Measurements from ENCODE around the gene DOCK11. TPM values are rescaled to one million over a fixed set of nuclear protein-coding genes. Genes with fewer than 3 reads are reported as not detected.

The DOCK11 gene
- total RNA-seq, 1 donor from 2014 or later: 3.8 TPM

DNA sequence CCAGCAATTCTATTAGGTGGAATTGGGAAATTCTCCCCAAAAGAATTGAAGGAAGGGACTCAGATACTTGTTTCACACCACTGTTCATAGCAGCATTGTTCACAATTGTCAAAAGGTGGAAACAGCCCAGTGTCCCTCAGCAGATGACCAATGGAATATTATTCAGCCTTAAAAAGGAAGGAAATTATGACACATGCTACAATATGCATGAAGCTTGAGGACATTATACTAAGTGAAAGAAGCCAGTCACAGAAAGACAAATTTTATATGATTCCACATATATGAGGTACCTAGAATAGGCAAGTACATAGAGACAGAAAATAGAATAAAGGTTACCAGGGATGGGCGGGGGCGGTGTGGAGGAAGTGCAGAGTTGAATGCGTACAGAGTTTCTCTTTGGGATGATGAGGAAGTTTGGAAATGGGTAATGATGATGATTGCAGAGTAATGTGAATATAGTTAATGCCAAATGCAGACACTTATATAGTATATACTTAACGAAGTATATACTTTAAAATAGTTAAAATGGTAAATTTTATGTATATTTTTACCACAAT, 29.6 kb downstream of the DOCK11 start:
- intact Hi-C loops (cut with micrococcal nuclease): no loop called here

DNA sequence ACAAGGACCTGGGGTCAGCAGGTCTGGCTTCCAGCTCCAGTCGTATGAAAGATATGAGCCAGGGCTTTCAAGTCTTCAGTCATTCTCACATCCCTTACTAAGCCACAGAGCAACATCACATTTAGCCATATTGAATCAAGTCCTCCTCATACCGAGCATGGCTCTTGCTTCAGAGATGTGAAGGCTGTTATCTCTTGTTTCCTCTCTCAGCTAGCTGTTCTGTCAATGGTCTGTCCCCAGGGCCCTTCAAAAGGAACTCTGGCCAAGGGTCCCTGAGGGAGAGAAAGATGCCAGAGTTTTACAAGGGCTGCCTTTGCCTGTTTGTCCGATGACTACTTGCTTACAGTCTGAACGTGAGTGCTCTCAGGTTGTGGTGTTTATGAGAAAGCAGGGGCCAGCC, 30.5 kb downstream of the DOCK11 start:
- TF ChIP-seq, protein P1, sequence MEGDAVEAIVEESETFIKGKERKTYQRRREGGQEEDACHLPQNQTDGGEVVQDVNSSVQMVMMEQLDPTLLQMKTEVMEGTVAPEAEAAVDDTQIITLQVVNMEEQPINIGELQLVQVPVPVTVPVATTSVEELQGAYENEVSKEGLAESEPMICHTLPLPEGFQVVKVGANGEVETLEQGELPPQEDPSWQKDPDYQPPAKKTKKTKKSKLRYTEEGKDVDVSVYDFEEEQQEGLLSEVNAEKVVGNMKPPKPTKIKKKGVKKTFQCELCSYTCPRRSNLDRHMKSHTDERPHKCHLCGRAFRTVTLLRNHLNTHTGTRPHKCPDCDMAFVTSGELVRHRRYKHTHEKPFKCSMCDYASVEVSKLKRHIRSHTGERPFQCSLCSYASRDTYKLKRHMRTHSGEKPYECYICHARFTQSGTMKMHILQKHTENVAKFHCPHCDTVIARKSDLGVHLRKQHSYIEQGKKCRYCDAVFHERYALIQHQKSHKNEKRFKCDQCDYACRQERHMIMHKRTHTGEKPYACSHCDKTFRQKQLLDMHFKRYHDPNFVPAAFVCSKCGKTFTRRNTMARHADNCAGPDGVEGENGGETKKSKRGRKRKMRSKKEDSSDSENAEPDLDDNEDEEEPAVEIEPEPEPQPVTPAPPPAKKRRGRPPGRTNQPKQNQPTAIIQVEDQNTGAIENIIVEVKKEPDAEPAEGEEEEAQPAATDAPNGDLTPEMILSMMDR (IDR thresholded peaks at IDR 0.05; ENCODE audit: borderline replicate concordance): no peak
- H3K27me3 ChIP-seq (ENCODE audit: low read depth): no peaks in the 10 kb centered on the region
- intact Hi-C loops (cut with micrococcal nuclease): no loop called here
- H3K36me3 ChIP-seq: no peaks in the 10 kb centered on the region
- H3K9me3 ChIP-seq (replicated peaks): no peaks in the 10 kb centered on the region
- DNase-seq: no peak
- no peak overlapping the region for H3K4me3 ChIP-seq
- no peaks in the 10 kb centered on the region for H3K4me1 ChIP-seq
- peak overlapping the region; percentile 33 for H3K27ac ChIP-seq (replicated peaks)

More for the DNA sequence above, 29.6 kb downstream of the DOCK11 start:
- Histone ChIP-seq H3K4me1 (no peaks in the 10 kb centered on the region), H3K27ac (replicated peaks) (peak overlapping the region; percentile 33), H3K27me3 (ENCODE audit: low read depth) (no peaks in the 10 kb centered on the region), H3K4me3 (no peak overlapping the region), H3K36me3 (no peaks in the 10 kb centered on the region), H3K9me3 (replicated peaks) (no peaks in the 10 kb centered on the region)
- DNase-seq: no peak
- TF ChIP-seq, protein P1 (IDR thresholded peaks at IDR 0.05; ENCODE audit: borderline replicate concordance): no peak

DNA sequence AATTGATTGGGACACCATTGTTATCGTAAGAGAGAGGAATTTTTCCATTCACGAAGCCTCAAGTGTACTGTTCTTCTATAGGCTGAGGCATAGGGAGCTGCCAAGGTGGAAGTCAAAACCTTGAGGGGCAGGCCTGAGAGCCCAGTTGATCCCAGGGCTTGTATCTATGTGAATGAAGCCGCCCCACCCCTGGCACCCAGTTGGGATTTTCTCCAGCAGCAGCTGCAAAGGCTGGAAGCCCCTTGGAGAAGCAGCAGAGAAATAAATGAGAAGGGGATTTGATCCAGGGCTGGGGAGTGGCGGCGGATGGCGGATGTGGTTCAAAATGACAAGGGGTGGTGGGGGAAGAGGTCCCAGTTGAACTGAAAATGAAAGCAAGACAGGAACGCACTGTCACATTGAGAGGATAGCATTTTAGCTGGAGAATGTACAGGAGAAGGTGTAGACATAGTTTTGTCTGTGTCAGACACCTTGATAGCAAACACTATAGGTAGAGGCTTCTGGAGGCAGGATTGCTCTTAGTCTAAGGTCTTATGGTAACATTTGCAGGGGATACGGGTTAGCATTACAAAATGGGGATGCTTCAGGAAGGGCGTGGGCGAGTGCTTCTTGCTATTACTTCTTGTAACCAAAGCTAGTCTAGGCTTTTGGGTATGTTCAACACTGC, 32.6 kb downstream of the DOCK11 start:
- H3K27ac ChIP-seq (replicated peaks): no peak overlapping the region
- H3K27me3 ChIP-seq (ENCODE audit: low read depth): no peaks in the 10 kb centered on the region
- no peaks in the 10 kb centered on the region for H3K36me3 ChIP-seq
- H3K9me3 ChIP-seq (replicated peaks): no peaks in the 10 kb centered on the region
- H3K4me3 ChIP-seq: no peak overlapping the region
- no peak for DNase-seq
- TF ChIP-seq, protein P1 (IDR thresholded peaks at IDR 0.05; ENCODE audit: borderline replicate concordance): no peak
- intact Hi-C loops (cut with micrococcal nuclease): no loop called here
- H3K4me1 ChIP-seq: no peaks in the 10 kb centered on the region

DNA sequence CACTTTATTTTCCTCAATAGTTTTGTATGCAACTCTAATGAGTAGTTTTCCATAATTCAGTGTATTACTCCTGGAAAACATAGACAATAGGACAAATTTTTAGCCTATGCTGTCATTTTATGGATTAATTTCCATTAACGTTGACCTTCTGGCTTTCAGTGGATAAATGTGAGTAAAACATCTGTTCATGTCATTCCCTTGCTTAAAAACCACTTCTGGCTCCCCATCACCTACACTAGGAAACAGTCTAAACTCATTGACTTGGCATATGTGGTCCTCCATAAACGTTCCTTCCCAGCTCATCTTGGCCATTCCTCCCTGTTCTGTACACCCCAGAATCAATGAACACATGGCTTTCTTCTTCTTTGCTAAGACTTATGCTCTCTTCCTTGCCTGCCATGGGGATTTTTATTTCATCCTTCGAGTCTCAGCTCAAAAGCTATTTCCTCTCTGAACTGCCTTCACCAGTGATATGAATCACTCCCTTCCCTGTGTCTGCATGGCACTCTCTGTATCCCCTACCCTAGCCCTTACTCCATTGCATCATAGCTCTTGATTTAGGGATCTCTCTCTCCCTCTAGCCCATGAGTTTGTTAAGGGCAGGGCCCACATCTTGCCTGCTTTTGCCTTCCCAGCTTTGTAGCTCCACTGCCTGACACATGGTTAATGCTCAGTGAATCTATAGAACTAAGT, 34.8 kb downstream of the DOCK11 start:
- Histone ChIP-seq H3K9me3 (replicated peaks) (no peaks in the 10 kb centered on the region), H3K27ac (replicated peaks) (no peak overlapping the region), H3K36me3 (no peaks in the 10 kb centered on the region), H3K4me3 (no peak overlapping the region), H3K27me3 (ENCODE audit: low read depth) (no peaks in the 10 kb centered on the region), H3K4me1 (no peaks in the 10 kb centered on the region)
- TF ChIP-seq, protein P1 (IDR thresholded peaks at IDR 0.05; ENCODE audit: borderline replicate concordance): no peak
- DNase-seq: no peak
- intact Hi-C loops (cut with micrococcal nuclease): no loop called here

DNA sequence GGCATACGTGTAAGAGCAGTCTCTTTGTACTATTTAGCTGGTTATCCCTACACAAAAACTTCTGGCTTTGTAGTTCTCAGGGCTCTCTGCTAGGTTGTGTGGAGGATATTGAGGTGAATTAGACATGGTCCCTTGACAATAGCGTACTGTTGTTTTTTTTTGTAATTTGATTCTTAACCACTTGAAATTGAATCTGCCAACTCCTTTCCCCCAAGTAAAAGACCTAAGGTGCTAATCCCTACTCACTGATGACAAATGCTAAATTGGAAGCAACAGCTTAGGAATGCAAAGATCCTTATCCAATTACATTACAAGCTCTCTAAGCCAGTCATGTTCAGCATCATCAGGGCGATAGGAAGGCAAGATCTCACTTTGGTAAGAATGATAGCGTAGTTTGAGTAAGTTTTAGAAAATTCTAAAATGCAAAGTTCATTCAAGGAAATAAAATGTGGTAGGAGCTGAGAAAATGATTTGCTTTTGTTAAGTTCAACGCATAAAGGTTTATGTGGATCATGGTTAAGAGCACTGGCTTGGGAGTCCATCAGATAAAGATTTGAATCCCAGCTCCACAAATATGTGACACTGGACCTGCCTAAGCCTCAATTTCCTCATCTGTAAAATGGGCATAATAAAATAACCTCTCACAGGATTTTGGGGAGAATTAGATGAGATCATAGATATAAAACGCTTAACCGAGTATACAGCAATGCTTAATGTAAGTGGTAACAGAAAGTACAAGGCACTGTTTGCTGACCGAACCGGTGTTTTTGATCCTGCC, 39.3 kb downstream of the DOCK11 start:
- intact Hi-C loops (cut with micrococcal nuclease): no loop called here
- H3K27ac ChIP-seq (replicated peaks): no peak overlapping the region
- H3K36me3 ChIP-seq: no peaks in the 10 kb centered on the region
- no peaks in the 10 kb centered on the region for H3K4me1 ChIP-seq
- no peak for DNase-seq
- H3K27me3 ChIP-seq (ENCODE audit: low read depth): no peaks in the 10 kb centered on the region
- TF ChIP-seq, protein P1 (IDR thresholded peaks at IDR 0.05; ENCODE audit: borderline replicate concordance): no peak
- H3K4me3 ChIP-seq: no peak overlapping the region
- H3K9me3 ChIP-seq (replicated peaks): no peaks in the 10 kb centered on the region

Measured in left ventricle myocardium inferior (tissue), 1 donor.